ENCODE results near the gene AKAIN1. TPM values are rescaled to one million over a fixed set of nuclear protein-coding genes. Genes with fewer than 3 reads are reported as not detected.

The AKAIN1 gene
- total RNA-seq, 1 donor from 2014 or later = not detected

DNA sequence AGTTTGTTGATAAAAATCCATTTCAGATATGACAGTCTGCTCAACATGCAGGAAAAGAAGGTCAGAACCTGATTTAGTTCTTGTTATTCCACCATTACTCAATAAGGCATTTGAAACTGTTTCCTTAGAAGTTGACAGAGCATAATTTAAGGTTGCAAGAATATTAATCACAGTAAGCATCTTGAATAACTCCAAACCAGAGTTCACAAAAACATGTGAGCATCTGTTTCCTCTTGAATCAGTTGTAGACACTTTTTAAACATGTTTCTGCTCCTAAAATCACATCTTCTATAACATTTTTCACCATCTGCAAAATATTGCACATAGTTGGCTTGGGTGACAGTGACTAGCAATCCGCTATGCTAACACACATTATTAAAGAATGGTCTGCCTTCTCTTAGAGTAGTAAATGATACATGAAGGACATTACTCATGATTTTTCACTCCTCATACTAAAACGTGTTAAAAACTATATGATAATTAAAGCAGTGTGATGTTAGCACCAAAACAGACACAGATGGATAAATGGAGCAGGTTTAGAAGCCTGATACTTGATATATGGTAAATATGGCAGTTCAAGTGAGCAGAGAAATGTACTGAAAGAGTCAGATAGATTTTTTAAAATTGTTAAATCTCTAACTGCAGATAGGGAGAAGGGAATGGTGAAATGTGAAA lies 30.3 kb downstream of the AKAIN1 start:
- Histone ChIP-seq H3K4me1 (no peaks in the 10 kb centered on the region), H3K27ac (no peak overlapping the region), H3K9ac (no peak overlapping the region), H3K4me2 (no peak overlapping the region), H3K9me3 (ENCODE audit: low read depth) (no peaks in the 10 kb centered on the region), H3K4me3 (no peak overlapping the region), H3K27me3 (no peaks in the 10 kb centered on the region), H2AFZ (replicated peaks) (no peak overlapping the region), H4K20me1 (ENCODE audit: low read depth) (no peaks in the 10 kb centered on the region), H3K79me2 (ENCODE audit: low read depth) (no peaks in the 10 kb centered on the region), H3F3A (ENCODE audit: low read depth) (no peaks in the 10 kb centered on the region), H3K36me3 (no peaks in the 10 kb centered on the region)
- no peaks in the 10 kb centered on the region for H3K4me1 Mint-ChIP-seq
- no peak for DNase-seq (ENCODE audit: low spot score)
- no peak overlapping the region for H3K4me3 Mint-ChIP-seq
- no peaks in the 10 kb centered on the region for H3K9me3 Mint-ChIP-seq
- no peaks in the 10 kb centered on the region for H3K36me3 Mint-ChIP-seq
- H3K27me3 Mint-ChIP-seq (ENCODE audit: insufficient read depth, low read depth) = peaks cover 3% of the 10 kb centered on the region
- TF ChIP-seq EZH2 (IDR thresholded peaks at IDR 0.05) (no peak), CTCF (IDR thresholded peaks at IDR 0.05) (no peak), EZH2phosphoT487 (IDR thresholded peaks at IDR 0.05) (no peak)
- H3K27ac Mint-ChIP-seq = no peak overlapping the region

DNA sequence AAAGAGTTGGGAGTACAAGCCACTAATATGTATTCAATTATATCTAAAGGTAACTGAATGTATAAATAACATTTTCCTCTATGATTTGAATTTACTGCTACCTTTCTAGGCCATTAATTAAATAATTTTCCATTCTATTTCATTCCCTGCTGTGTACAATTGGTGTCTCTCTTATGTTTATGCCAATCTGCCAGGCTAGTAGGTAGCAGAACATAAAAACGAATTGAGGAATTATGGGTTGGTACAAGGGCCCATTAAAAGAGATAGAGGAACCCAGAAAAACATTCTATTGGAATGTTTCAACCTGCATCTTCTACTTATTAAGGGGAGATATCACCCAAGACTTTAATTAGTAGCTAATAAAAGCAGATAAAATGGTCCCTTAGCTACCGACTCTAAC lies 32.2 kb downstream of the AKAIN1 start:
- no peaks in the 10 kb centered on the region for H3K9me3 ChIP-seq (ENCODE audit: low read depth)
- no peaks in the 10 kb centered on the region for H4K20me1 ChIP-seq (ENCODE audit: low read depth)
- H3K79me2 ChIP-seq (ENCODE audit: low read depth) = no peaks in the 10 kb centered on the region
- H3K36me3 Mint-ChIP-seq = no peaks in the 10 kb centered on the region
- no peak overlapping the region for H3K4me2 ChIP-seq
- no peak overlapping the region for H3K27ac Mint-ChIP-seq
- no peaks in the 10 kb centered on the region for H3K9me3 Mint-ChIP-seq
- H3K36me3 ChIP-seq = no peaks in the 10 kb centered on the region
- no peaks in the 10 kb centered on the region for H3K4me1 ChIP-seq
- H3K27me3 Mint-ChIP-seq (ENCODE audit: insufficient read depth, low read depth) = peaks cover 3% of the 10 kb centered on the region
- no peak for DNase-seq (ENCODE audit: low spot score)
- H3K4me3 ChIP-seq = no peak overlapping the region
- no peak overlapping the region for H2AFZ ChIP-seq (replicated peaks)
- H3K9ac ChIP-seq = no peak overlapping the region
- H3K27me3 ChIP-seq = no peaks in the 10 kb centered on the region
- no peaks in the 10 kb centered on the region for H3F3A ChIP-seq (ENCODE audit: low read depth)
- no peak for TF ChIP-seq CTCF (IDR thresholded peaks at IDR 0.05)
- no peak for TF ChIP-seq EZH2phosphoT487 (IDR thresholded peaks at IDR 0.05)
- no peak for TF ChIP-seq EZH2 (IDR thresholded peaks at IDR 0.05)
- H3K4me3 Mint-ChIP-seq = no peak overlapping the region
- no peak overlapping the region for H3K27ac ChIP-seq
- H3K4me1 Mint-ChIP-seq = no peaks in the 10 kb centered on the region

- no peaks in the 10 kb centered on the region for H3K9me3 ChIP-seq (ENCODE audit: low read depth)
- no peaks in the 10 kb centered on the region for H3K9me3 Mint-ChIP-seq
- no peaks in the 10 kb centered on the region for H3K36me3 ChIP-seq
- H3K27me3 ChIP-seq = no peaks in the 10 kb centered on the region
- no peak overlapping the region for H3K4me3 Mint-ChIP-seq
- H3K4me1 ChIP-seq = no peaks in the 10 kb centered on the region
- no peaks in the 10 kb centered on the region for H4K20me1 ChIP-seq (ENCODE audit: low read depth)
- H3K4me1 Mint-ChIP-seq = no peaks in the 10 kb centered on the region
- H3K4me2 ChIP-seq = no peak overlapping the region
- H3K27me3 Mint-ChIP-seq (ENCODE audit: insufficient read depth, low read depth) = no peaks in the 10 kb centered on the region
- DNase-seq (ENCODE audit: low spot score) = no peak
- TF ChIP-seq CTCF (IDR thresholded peaks at IDR 0.05) (no peak), EZH2 (IDR thresholded peaks at IDR 0.05) (no peak), EZH2phosphoT487 (IDR thresholded peaks at IDR 0.05) (no peak)
- no peaks in the 10 kb centered on the region for H3F3A ChIP-seq (ENCODE audit: low read depth)
- no peak overlapping the region for H2AFZ ChIP-seq (replicated peaks)
- H3K9ac ChIP-seq = no peak overlapping the region
- H3K79me2 ChIP-seq (ENCODE audit: low read depth) = no peaks in the 10 kb centered on the region
- H3K4me3 ChIP-seq = no peak overlapping the region
- H3K27ac ChIP-seq = no peak overlapping the region
- no peaks in the 10 kb centered on the region for H3K36me3 Mint-ChIP-seq
- H3K27ac Mint-ChIP-seq = no peak overlapping the region
Observed at GRCh38 chr18:5162111-5162510, 34.9 kb downstream of the AKAIN1 start.

Measured in neural progenitor cell (in vitro differentiated cells).